HG03159 (cell line): Measurements from ENCODE around the gene XIAP.

Source experiments
- ATAC-seq: cut with Tn5 transposase; IDR thresholded peaks from one replicate; pipeline ENCODE4 v1.9.1; 2021; ENCODE audit warnings: mild to moderate bottlenecking, moderate library complexity; ENCODE audit not compliant: unreplicated experiment

The XIAP gene

GRCh38 chrX:123959281-123960063 lies 99.6 kb downstream of the XIAP start:
- peak; percentile 1 for ATAC-seq

GRCh38 chrX:123960956-123961267 lies 101.1 kb downstream of the XIAP start:
- ATAC-seq, result no peak

- no peak for ATAC-seq
Measured at GRCh38 chrX:123961268-123962005, 101.6 kb downstream of the XIAP start, which contains the start of gene STAG2. Gene STAG2 (plus strand): TSS chrX:123961706. CDS start chrX:124022628, 60,922 bp downstream.

- no peak for ATAC-seq
Measured at GRCh38 chrX:123962006-123962467, 102.2 kb downstream of the XIAP start.

- ATAC-seq, result peak; percentile 43
Measured at GRCh38 chrX:123962794-123963373, 103.0 kb downstream of the XIAP start.
